ENCODE results near the gene SSU72. TPM values are rescaled to one million over a fixed set of nuclear protein-coding genes. Genes with fewer than 3 reads are reported as not detected.
"Not testable (repeated sequence)": the region's sequence is repeated elsewhere in the genome, so short reads cannot be mapped to it uniquely, and the experiment has no call there.

SSU72 gene
- total RNA-seq, 1 donor from 2014 or later = 32.9 TPM

DNA sequence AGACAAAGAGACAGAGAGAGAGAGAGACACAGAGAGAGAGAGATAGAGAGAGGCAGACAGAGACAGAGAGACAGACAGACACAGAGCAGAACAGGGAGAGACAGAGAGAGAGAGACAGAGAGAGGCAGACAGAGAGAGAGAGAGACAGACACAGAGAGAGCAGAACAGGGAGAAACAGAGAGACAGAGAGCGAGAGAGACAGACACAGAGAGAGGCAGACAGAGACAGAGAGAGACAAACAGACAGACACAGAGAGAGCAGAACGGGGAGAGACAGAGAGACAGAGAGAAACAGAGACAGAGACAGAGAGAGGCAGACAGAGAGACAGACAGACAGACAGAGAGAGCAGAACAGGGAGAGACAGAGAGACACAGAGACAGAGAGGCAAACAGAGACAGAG, 20.7 kb upstream of the SSU72 start:
- not testable (repeated sequence) for DNase-seq

DNA sequence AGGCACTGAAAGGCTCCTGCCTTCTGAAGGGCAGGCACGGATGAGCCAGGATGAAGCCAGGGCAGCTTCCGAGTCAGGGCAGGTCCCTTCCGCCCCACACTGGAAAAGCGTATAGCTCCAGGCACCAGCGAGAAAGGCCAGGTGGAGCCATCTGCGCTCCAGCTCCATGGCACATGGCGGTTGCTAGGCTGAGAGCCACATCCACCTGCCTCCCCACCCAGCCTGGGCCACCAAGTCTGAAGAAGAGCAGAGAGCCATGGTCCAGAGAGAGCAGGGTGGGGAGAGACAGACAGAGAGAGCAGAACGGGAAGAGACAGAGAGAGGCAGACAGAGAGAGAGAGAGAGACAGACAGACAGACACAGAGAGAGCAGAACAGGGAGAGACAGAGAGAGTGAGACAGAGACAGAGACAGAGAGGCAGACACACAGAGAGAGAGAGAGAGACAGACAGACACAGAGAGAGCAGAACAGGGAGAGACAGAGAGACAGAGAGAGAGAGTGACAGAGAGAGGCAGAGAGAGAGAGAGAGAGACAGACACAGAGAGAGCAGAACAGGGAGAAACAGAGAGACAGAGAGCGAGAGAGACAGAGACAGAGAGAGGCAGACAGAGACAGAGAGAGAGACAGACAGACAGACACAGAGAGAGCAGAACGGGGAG, 20.1 kb upstream of the SSU72 start:
- DNase-seq = no peak

DNA sequence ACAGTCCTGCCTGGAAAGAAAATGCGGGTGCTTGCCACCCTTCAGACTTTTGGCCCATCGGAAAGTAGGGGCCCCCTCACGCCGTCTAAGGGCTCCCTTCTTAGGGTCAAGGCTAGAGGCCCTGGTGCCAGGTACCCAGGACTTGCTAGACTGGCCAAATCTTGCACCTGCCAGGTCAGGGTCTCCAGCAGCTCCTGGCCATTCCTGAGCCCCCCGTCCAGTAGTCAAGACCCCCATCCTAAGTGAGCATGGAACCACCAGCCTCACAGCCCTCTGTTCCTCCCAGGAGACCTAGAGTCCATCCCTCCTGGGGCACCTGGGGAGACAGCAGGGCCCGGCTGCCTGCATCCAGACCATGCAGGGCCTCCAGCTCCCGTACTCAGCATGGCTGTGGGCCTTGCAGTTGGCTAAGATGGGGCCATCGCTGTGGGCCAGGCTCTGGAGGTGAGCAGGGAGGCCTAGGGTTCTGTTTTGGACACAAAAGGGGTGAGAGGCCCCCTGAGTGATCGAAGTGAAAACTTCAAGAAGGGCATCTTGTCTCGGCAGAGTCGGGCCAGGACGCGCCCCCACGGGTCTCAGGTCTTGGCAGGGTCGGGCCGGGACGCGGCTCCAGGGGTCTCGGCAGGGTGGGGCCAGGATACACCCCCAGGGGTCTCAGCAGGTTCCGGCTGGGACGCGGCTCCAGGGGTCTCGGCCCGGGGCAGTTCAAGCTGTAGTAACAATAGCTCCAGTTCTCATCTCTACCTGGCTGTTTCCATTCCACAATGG, 19.4 kb upstream of the SSU72 start:
- DNase-seq = no peak

DNA sequence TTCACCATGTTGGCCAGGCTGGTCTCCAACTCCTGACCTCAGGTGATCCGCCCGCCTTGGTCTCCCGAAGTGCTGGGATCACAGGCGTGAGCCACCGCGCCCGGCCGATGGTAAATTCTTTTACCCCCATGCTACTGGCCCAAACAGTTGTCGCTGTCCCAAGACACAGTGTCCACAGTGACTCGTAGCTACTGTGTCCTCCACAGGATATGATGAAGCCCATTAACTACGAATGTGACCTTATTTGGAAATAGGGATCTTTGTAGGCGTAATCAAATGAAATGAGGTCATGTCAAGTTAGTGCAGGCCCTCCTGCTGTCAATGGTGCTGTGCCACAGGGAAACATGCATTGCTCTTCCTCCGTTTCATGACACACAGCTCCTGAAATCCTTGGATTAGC, 16.8 kb upstream of the SSU72 start:
- no peak for DNase-seq

DNA sequence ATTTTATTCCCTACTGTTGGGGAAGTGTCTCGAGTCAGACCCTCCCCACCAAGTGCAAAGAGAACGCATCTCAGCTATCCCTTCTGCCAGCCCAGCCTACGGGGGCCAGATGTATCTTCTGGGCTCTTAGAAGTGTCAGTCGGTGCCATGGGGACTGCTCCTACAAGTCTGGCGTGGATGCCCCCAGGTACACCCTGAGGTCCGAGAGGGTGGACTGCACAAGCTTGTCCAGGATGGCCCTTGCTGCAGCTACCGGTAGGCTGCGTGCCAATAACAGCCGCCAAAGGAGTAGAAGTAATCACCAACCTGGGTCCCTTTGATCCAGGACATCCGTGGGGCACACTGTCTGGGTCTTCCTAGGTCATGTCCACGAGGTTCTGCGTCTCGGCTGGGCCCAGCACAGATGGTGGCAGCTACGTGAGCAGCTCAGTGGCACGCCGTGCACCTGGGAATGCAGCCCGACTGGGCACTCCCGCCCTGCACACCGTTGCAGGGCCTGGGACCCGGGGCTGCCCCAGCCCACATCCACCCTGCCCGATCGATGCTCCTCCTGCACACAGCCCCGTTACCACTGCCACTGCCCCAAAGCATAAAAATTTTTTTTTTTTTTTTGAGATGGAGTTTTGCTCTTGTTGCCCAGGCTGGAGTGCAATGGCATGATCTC, 8.8 kb upstream of the SSU72 start:
- no peak for DNase-seq

DNA sequence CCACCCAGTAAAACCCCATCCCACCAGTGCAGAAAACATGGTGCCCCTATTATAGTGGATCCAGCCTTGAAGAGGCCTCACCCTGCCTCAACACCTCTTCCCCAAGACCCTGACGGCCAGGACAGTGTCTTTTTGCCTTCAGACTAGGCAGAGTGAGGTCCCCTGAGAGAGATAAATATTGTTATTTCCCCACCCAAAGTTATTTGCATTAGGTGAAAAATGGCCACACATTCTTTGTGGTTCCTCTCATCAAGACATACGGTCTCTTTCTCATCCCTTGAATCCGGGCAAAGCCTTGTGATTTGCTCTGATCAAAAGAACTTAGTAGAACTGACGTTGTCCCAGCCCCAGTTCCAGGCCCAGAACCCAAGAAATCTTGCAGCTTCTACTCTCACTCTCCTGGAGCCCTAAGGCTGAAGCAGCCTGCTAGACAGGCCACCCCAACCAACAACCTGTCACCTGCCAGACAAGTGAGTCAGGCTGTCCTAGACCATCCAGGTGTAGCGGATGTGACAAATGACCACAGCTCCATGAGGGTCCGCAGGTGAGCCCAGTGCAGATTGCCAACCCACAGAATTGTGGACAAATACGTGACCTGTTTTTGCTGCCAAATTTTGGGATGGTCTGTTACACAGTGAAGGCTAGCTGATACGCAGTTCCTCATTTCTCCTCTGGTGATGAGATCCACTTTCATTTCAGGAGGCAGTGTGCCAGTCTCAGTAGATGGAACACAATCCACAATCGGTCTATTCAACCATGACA, 8.1 kb upstream of the SSU72 start:
- DNase-seq = no peak

DNA sequence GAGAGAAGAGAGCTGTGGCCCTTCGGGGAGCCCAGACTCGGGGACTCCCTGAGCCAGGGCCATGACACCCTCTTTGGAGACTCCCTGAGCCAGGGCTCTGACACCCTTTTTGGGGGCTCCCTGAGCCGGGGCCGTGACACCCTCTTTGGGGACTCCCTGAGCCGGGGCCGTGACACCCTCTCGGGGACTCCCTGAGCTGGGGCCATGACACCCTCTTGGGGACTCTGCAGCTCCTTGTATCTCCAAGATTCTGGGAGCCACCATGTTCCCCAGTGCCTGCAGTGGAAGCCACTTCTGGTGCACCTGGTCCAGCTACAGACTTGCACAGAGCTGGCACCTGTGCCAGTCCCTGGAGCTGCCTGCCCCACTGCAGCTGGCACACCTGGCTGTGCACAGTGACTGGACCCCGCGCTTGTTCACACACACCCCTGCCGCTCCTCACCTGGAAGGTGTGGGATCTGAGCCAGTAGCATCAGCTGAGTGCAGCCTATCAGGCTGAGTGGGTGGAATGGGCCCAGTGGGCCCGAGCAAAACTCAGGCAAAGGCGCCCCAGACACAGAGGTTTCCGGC, 3.8 kb upstream of the SSU72 start:
- no peak for DNase-seq

DNA sequence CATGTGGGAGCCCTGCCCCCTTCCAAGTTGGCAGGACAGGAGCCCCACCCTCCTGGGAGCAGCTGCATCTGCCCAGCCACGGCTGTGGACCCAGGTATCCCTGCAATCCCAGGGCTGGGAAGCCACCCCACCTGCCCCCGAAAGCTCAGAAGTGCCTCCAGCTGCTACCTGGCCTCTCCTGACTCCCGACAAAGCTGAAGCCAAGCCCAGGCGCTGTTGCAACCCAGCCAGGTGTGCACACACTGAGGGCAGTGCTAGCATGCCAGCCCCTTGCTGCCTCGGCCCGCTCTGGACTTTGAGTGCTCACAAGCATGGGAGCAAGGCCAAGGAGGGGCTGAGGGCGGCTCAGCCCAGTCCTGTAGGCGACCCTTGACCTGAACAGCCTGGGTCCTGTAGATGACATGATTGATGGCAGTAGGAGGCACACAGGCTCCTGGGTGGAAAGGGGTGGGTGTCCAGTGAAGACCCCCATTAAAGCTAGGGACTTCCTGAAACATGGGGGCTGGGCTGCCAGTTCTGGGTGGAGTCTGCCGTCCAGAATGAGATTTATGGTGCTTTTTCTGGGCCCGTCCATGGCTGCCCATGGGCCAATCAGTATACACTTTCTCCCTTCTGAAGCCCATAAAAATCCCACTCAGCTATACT, 2.8 kb upstream of the SSU72 start:
- no peak for DNase-seq

DNA sequence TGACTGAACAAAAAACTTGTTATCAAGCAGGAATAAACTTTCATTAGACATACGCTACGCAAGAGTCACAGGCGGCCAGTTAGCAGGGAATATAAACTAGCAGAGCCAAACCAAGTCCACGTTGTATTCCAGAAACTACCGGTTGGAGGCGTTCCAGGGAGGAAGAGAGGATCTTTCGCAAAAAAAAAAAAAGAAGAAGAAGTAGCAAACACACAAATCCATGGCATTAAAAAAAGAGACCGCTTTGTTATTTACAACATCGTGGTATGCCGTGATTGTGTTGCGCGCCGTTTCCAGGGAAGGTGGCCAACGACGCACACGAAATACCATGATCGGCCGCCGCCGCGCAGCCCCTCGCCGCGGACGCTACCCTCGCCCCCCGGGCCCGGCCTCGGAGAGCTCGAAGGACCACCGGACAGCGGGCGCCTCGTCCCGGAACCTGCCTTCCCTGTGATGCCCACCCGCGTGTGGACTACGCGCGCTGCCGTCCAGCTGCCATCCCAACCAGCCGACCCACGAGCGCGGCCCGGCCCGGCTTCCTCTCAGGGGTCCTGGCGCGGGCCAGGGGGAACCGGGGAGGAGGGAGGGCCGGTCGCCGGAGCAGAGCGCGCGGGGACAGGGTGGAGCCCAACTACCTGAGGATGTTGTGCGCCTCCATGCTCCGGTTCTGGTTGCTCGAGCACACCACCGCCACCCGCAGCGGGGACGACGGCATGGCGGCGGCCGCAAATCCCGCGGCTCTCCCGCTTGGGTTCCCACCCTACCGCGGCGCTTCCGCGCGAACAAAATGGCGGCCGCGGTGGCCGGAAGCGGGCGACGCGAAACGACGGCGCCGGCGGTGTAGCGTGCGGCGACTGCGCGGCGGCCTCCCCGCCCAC, 581 bp downstream of the SSU72 start:
- no peak for DNase-seq

DNA sequence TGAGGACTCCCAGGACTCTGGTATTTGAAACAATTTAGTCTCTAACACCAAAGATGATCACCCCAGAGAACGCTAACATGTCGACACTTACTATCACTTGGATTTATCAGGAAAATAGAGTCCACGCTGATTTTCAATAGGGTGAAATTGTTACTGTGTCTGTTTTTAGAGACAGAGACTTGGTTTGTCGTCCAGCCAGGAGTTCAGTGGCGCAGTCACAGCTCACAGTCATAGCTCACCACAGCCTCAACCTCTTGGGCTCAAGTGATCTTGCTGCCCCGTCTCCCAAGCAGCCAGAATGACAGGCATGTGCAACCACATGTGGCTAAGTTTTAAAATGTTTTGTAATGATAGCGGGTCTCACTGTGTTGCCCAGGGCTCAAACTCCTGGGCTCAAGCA, 5.3 kb downstream of the SSU72 start:
- no peak for DNase-seq

DNA sequence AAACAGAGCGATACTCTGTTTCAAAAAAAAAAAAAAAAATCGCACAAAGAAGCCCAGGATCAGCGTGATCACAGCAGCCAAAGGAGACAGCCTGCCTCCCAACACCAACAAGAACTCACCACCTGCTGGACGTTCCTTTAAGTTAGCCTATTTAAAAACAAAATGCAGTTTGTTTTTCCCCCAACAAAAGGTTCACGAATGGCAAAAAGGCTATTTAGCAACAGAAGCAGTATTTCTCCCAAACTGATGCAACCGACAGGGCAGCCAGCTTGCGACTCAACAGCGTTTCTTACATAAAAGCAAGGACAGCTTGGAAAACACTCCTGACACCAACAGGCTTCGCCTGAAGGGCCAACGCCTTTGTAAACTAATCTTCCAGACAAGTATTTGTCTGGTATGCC, 6.8 kb downstream of the SSU72 start:
- no peak for DNase-seq

DNA sequence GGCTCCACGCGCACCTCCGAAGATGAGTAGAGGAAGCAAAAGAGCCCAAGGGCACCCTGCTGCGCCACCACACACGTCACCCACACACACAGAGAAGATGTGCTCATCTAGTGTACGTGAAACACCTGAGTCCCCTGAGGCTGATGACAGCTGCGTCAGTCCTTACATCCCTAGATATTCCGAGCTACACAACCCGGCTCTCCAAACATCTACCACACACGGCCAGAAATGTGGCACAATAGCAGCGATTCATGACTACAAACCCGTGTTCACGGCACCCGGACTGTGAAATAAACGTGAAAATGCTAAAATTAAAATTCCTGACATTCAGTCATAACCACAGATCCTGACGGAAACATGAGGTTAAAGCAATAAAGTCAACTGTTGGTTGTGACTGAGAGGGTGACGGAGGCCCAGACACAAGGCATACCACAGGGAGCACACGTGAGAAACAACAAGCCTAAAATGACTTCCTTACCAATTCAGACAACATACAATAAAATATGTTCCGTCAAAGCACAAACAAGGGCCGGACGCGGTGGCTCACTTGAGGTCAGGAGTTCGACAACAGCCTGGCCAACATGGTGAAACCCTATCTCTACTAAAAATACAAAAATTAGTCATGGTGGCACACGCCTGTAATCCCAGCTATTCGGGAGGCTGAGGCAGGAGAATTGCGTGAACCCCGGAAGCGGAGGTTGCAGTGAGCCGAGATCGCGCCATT, 7.3 kb downstream of the SSU72 start:
- no peak for DNase-seq

DNA sequence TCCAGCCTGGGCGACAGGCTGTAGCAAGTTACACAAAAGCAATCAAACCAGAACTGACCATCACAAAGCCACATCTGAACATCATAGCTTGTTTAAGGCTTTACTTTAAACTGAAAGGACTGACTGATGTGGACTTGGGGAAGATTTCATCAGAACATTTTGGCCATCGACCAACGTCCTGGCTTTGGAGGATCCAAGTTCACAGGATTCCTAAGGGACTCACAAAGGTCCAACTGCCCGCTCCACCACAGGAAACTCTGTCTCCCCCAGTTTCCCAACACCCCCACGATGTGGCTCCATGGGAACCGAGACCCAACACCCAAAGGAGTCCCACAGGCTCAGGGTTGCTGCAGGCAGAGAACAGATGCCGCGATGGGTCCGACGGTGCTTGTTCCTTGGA, 9.3 kb downstream of the SSU72 start:
- DNase-seq = no peak

DNA sequence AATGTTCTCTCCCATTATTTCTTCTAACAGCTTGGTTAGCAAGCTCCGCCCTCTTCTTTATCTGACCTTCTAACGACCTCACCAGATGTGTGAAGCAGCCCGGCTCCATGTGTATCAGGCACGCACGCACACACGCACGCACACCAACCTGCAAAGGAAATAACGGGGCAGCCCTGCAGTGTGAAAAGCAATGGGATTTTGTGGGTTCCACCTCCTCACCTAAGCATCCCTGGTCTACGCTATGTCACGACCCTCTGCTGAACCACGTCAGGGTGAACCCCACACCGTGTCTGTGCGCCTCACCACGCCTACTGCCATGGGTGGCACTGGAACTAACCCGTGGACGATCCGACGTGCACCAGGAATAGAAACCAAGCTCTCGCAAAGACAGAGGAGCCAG, 10.4 kb downstream of the SSU72 start:
- no peak for DNase-seq

DNA sequence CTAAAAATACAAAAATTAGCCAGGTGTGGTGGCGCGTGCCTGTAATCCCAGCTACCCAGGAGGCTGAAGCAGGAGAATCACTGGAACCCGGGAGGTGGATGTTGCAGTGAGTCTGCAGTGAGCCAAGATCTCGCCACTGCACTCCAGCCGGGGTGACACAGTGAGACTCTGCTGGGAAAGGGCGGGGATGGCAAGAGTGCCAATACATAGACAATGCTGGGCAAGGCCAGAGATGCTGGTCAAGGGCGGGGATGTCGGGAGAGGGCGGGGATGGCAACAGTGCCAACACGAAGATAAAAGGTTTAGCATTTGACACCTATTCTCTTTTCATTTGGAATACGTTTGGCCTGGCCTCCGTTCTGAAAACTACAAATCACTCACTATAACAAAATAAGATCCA, 11.0 kb downstream of the SSU72 start:
- no peak for DNase-seq

DNA sequence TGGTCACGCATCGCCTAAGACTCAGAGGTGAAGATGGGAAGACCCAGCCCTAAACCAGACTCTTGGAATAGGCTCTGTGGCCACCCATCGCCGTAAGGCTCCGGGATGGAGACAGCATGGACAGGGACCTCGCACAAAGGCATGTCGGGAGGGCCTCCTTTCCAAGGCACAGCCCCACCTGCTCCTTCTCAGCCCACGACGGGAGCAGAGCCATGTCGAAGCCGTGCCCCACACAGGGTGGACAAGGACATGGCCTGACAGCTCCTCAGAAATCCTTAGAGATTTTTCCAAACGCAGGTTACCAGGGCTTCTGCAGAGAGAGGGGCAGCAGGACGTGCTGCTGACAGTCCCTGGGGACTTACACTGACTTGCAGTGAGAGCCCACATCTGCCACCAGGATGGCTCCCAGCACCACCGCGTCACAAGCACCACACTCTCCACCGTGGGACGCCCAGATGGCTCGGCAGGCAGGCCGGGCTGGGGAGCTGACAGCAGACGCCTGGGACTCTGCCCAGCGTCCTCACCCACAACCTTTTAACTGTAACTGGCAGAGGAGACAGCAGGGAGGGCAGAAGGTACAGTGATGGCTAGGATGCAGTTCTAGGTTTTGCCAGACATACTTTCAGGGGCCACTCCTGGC, 12.0 kb downstream of the SSU72 start:
- DNase-seq = no peak

DNA sequence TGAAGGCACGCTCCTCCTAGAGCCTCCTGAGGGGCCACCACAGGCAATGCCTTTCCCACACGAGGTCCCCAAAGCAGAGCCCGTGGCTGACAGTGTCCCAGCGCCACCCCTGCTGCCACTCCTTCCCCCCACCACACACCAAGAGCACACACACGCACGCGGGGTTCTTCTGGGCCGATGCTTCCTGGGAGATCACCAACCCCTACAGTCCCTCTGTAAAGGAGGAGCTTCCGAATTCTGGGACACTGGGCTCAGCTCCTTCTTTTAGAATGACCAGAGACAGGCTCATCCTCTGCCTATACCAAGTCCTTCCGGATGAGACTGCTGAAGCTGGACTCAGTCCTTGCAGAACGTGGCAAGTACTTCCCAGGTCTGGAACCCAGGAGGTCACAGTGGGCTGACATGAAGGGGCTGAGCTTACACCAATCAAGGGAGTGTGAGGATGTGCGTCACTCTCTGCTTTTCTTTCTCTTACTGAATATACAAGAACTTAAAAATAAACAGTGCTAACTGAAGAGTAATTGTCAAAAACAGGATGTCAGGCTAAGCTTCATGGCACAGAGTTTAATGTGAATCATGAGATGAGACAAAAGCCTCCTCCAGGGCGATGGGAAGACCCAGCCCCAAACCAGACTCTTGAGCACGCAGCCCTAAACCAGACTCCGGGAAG, 12.7 kb downstream of the SSU72 start:
- no peak for DNase-seq

DNA sequence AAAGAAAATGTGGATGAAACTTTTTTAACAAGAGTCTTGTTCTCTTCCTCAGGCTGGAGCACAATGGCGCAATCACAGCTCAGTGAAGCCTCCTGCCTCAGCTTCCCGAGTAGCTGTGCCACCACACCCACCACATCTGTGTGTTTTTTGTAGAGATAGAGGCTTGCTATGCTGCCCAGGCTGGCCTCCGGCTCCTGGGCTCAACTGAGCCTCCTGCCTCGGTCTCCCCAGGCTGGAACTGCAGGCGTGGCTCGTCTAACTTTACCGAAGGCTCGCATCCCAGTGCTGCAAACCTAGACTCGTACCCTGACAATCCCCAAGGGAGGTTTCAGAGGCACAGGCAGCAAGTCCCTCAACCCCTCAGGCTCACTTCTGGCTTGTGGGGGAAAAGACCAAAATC, 14.5 kb downstream of the SSU72 start:
- DNase-seq = no peak

DNA sequence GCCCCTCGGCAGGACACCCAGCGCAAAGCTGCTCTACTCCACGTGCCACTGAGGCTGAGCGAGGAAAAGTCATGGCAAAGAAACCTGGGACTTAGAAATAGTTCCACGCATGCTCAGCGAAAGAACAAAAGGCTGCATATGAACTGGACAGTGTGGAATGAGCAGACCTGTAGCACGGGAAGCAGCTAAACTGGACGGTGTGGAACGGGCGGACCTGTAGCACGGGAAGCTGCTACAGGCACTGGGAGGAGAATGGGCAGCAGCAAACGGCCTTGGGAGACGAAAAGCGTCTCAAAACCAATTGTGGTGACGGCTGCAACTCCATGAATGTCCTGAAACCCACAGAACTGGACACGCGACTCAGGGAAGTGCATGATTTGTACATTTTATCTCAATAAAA, 15.6 kb downstream of the SSU72 start:
- DNase-seq = no peak
